ENCODE measurements around the gene EPHA6. TPM values are rescaled to one million over a fixed set of nuclear protein-coding genes. Genes with fewer than 3 reads are reported as not detected.

EPHA6 gene
- 1.3 TPM for polyA plus RNA-seq (2013, experiment 1 of 2)
- polyA plus RNA-seq (2013, experiment 2 of 2) = 1.1 TPM

GRCh38 chr3:96813820-96814650 is at the start of gene EPHA6:
Gene EPHA6, plus strand, starts transcription at chr3:96814594.
- H3K23ac ChIP-seq (ENCODE audit: low read length) = peak within 1 kb of the TSS; percentile 18
- no peak within 1 kb of the TSS for H4K8ac ChIP-seq (ENCODE audit: low read depth, low read length)
- no peak within 1 kb of the TSS for H2BK5ac ChIP-seq (ENCODE audit: low read length)
- H2BK120ac ChIP-seq (ENCODE audit: low read depth, low read length) = no peak within 1 kb of the TSS
- H3K79me1 ChIP-seq (ENCODE audit: low read length) = no peaks in the 10 kb centered on the region
- no peak within 1 kb of the TSS for H4K5ac ChIP-seq (ENCODE audit: low read length)
- H3K27me3 ChIP-seq (ENCODE audit: insufficient read depth, low read length, poor library complexity) = peaks cover 4% of the 10 kb centered on the region
- H3K4me2 ChIP-seq (ENCODE audit: low read length) = peak within 1 kb of the TSS; percentile 88
- no CpG with 5 or more reads among the region's 83 CpGs for WGBS (ENCODE audit: extremely low coverage, insufficient coverage, low lambda C conversion rate)
- H3K18ac ChIP-seq (ENCODE audit: low read length) = no peak within 1 kb of the TSS
- no peak within 1 kb of the TSS for H2AK5ac ChIP-seq (ENCODE audit: low read length)
- no peaks in the 10 kb centered on the region for H3K36me3 ChIP-seq (ENCODE audit: control insufficient read depth, insufficient read depth, low read length)
- peak within 1 kb of the TSS; percentile 92 for H3K56ac ChIP-seq (ENCODE audit: low read length)
- peak; percentile 83 for DNase-seq
- H2BK15ac ChIP-seq (replicated peaks; ENCODE audit: low read depth) = no peak within 1 kb of the TSS
- H3K9ac ChIP-seq (ENCODE audit: low read length) = peak within 1 kb of the TSS; percentile 66
- peak within 1 kb of the TSS; percentile 44 for H3K4me3 ChIP-seq (ENCODE audit: low read length)
- H3K27ac ChIP-seq (ENCODE audit: low read depth, low read length) = no peak within 1 kb of the TSS
- no peaks in the 10 kb centered on the region for H3K4me1 ChIP-seq (ENCODE audit: control insufficient read depth, low read depth, low read length)
- no peak within 1 kb of the TSS for H3K4ac ChIP-seq (ENCODE audit: low read depth, low read length)
- H3K79me2 ChIP-seq (ENCODE audit: control insufficient read depth, insufficient read depth, low read length) = no peaks in the 10 kb centered on the region

- H2AK5ac ChIP-seq (ENCODE audit: low read length) = no peak overlapping the region
- no peak overlapping the region for H3K27ac ChIP-seq (ENCODE audit: low read depth, low read length)
- H3K27me3 ChIP-seq (ENCODE audit: insufficient read depth, low read length, poor library complexity) = no peaks in the 10 kb centered on the region
- H4K5ac ChIP-seq (ENCODE audit: low read length) = no peak overlapping the region
- no peak overlapping the region for H3K18ac ChIP-seq (ENCODE audit: low read length)
- H3K56ac ChIP-seq (ENCODE audit: low read length) = no peak overlapping the region
- H3K79me1 ChIP-seq (ENCODE audit: low read length) = no peaks in the 10 kb centered on the region
- no peaks in the 10 kb centered on the region for H3K4me1 ChIP-seq (ENCODE audit: control insufficient read depth, low read depth, low read length)
- no peak overlapping the region for H2BK5ac ChIP-seq (ENCODE audit: low read length)
- no peak overlapping the region for H3K9ac ChIP-seq (ENCODE audit: low read length)
- H3K4me2 ChIP-seq (ENCODE audit: low read length) = no peak overlapping the region
- no peak overlapping the region for H3K4ac ChIP-seq (ENCODE audit: low read depth, low read length)
- no peak overlapping the region for H3K4me3 ChIP-seq (ENCODE audit: low read length)
- H3K23ac ChIP-seq (ENCODE audit: low read length) = no peak overlapping the region
- DNase-seq = no peak
- no peak overlapping the region for H2BK120ac ChIP-seq (ENCODE audit: low read depth, low read length)
- no peak overlapping the region for H4K8ac ChIP-seq (ENCODE audit: low read depth, low read length)
- no peak overlapping the region for H2BK15ac ChIP-seq (replicated peaks; ENCODE audit: low read depth)
- no CpG with 5 or more reads among the region's 43 CpGs for WGBS (ENCODE audit: extremely low coverage, insufficient coverage, low lambda C conversion rate)
- no peaks in the 10 kb centered on the region for H3K36me3 ChIP-seq (ENCODE audit: control insufficient read depth, insufficient read depth, low read length)
- H3K79me2 ChIP-seq (ENCODE audit: control insufficient read depth, insufficient read depth, low read length) = no peaks in the 10 kb centered on the region
These were observed 37.6 kb upstream of the EPHA6 start for GRCh38 chr3:96776818-96777217.

- H4K5ac ChIP-seq (ENCODE audit: low read length) = no peak overlapping the region
- no peak overlapping the region for H2BK5ac ChIP-seq (ENCODE audit: low read length)
- no peak overlapping the region for H3K4me2 ChIP-seq (ENCODE audit: low read length)
- H4K8ac ChIP-seq (ENCODE audit: low read depth, low read length) = no peak overlapping the region
- no peak overlapping the region for H3K9ac ChIP-seq (ENCODE audit: low read length)
- no peaks in the 10 kb centered on the region for H3K79me2 ChIP-seq (ENCODE audit: control insufficient read depth, insufficient read depth, low read length)
- no peak overlapping the region for H2BK15ac ChIP-seq (replicated peaks; ENCODE audit: low read depth)
- no peaks in the 10 kb centered on the region for H3K79me1 ChIP-seq (ENCODE audit: low read length)
- no peak overlapping the region for H2AK5ac ChIP-seq (ENCODE audit: low read length)
- H3K4me1 ChIP-seq (ENCODE audit: control insufficient read depth, low read depth, low read length) = no peaks in the 10 kb centered on the region
- H2BK120ac ChIP-seq (ENCODE audit: low read depth, low read length) = no peak overlapping the region
- H3K27me3 ChIP-seq (ENCODE audit: insufficient read depth, low read length, poor library complexity) = no peaks in the 10 kb centered on the region
- no peaks in the 10 kb centered on the region for H3K36me3 ChIP-seq (ENCODE audit: control insufficient read depth, insufficient read depth, low read length)
- H3K56ac ChIP-seq (ENCODE audit: low read length) = no peak overlapping the region
- no CpG with 5 or more reads among the region's 6 CpGs for WGBS (ENCODE audit: extremely low coverage, insufficient coverage, low lambda C conversion rate)
- H3K27ac ChIP-seq (ENCODE audit: low read depth, low read length) = no peak overlapping the region
- no peak overlapping the region for H3K23ac ChIP-seq (ENCODE audit: low read length)
- no peak for DNase-seq
- H3K4ac ChIP-seq (ENCODE audit: low read depth, low read length) = no peak overlapping the region
- H3K18ac ChIP-seq (ENCODE audit: low read length) = no peak overlapping the region
- H3K4me3 ChIP-seq (ENCODE audit: low read length) = no peak overlapping the region
These were observed 34.6 kb upstream of the EPHA6 start for GRCh38 chr3:96779810-96780209.

GRCh38 chr3:96796101-96796500 is 18.3 kb upstream of the EPHA6 start:
- WGBS (ENCODE audit: extremely low coverage, insufficient coverage, low lambda C conversion rate) = no CpG with 5 or more reads among the region's 5 CpGs
- no peak overlapping the region for H3K27ac ChIP-seq (ENCODE audit: low read depth, low read length)

GRCh38 chr3:96803870-96804269 is 10.5 kb upstream of the EPHA6 start:
- Histone ChIP-seq H3K23ac (ENCODE audit: low read length) (no peak overlapping the region), H4K5ac (ENCODE audit: low read length) (no peak overlapping the region), H3K4me3 (ENCODE audit: low read length) (no peak overlapping the region), H3K18ac (ENCODE audit: low read length) (no peak overlapping the region), H3K4me2 (ENCODE audit: low read length) (no peak overlapping the region), H2BK120ac (ENCODE audit: low read depth, low read length) (no peak overlapping the region), H3K4ac (ENCODE audit: low read depth, low read length) (no peak overlapping the region), H3K36me3 (ENCODE audit: control insufficient read depth, insufficient read depth, low read length) (no peaks in the 10 kb centered on the region), H3K56ac (ENCODE audit: low read length) (no peak overlapping the region), H3K27me3 (ENCODE audit: insufficient read depth, low read length, poor library complexity) (no peaks in the 10 kb centered on the region), H3K79me1 (ENCODE audit: low read length) (no peaks in the 10 kb centered on the region), H2AK5ac (ENCODE audit: low read length) (no peak overlapping the region), H3K79me2 (ENCODE audit: control insufficient read depth, insufficient read depth, low read length) (no peaks in the 10 kb centered on the region), H3K4me1 (ENCODE audit: control insufficient read depth, low read depth, low read length) (no peaks in the 10 kb centered on the region), H3K9ac (ENCODE audit: low read length) (no peak overlapping the region), H3K27ac (ENCODE audit: low read depth, low read length) (no peak overlapping the region), H4K8ac (ENCODE audit: low read depth, low read length) (no peak overlapping the region), H2BK15ac (replicated peaks; ENCODE audit: low read depth) (no peak overlapping the region), H2BK5ac (ENCODE audit: low read length) (no peak overlapping the region)
- peak; percentile 22 for DNase-seq
- WGBS (ENCODE audit: extremely low coverage, insufficient coverage, low lambda C conversion rate) = no CpG with 5 or more reads among the region's 1 CpG

More at GRCh38 chr3:96796101-96796500, 18.3 kb upstream of the EPHA6 start:
- no peak overlapping the region for H4K5ac ChIP-seq (ENCODE audit: low read length)
- no peak for DNase-seq
- no peaks in the 10 kb centered on the region for H3K79me1 ChIP-seq (ENCODE audit: low read length)
- no peak overlapping the region for H3K4me3 ChIP-seq (ENCODE audit: low read length)
- no peaks in the 10 kb centered on the region for H3K79me2 ChIP-seq (ENCODE audit: control insufficient read depth, insufficient read depth, low read length)
- no peak overlapping the region for H4K8ac ChIP-seq (ENCODE audit: low read depth, low read length)
- H3K27me3 ChIP-seq (ENCODE audit: insufficient read depth, low read length, poor library complexity) = no peaks in the 10 kb centered on the region
- no peak overlapping the region for H3K18ac ChIP-seq (ENCODE audit: low read length)
- no peak overlapping the region for H3K23ac ChIP-seq (ENCODE audit: low read length)
- H3K4me1 ChIP-seq (ENCODE audit: control insufficient read depth, low read depth, low read length) = no peaks in the 10 kb centered on the region
- H3K36me3 ChIP-seq (ENCODE audit: control insufficient read depth, insufficient read depth, low read length) = no peaks in the 10 kb centered on the region
- no peak overlapping the region for H3K4me2 ChIP-seq (ENCODE audit: low read length)
- H2AK5ac ChIP-seq (ENCODE audit: low read length) = no peak overlapping the region
- no peak overlapping the region for H3K56ac ChIP-seq (ENCODE audit: low read length)
- H2BK15ac ChIP-seq (replicated peaks; ENCODE audit: low read depth) = no peak overlapping the region
- H2BK120ac ChIP-seq (ENCODE audit: low read depth, low read length) = no peak overlapping the region
- no peak overlapping the region for H3K9ac ChIP-seq (ENCODE audit: low read length)
- no peak overlapping the region for H3K4ac ChIP-seq (ENCODE audit: low read depth, low read length)
- H2BK5ac ChIP-seq (ENCODE audit: low read length) = no peak overlapping the region
